T-helper 2 cell treated with Interferon-gamma antibody and Interleukin-4, amounts not matched to agents 100 ng/mL and 5 ng/mL, for 36 hours (primary cell): ENCODE data around the gene TEKT4. TPM values are rescaled to one million over a fixed set of nuclear protein-coding genes. Genes with fewer than 3 reads are reported as not detected.
"Not testable (repeated sequence)": the region's sequence is repeated elsewhere in the genome, so short reads cannot be mapped to it uniquely, and the experiment has no call there.

Experiments
- intact Hi-C: fragments of 100-400 bp; cut with micrococcal nuclease; formaldehyde crosslinking; loops from one replicate; pipeline ENCODE4 v1.15.1; 2023
- total RNA-seq: library from RNA; stranded (reverse); gene quantifications from 2 replicates; pipeline ENCODE4 v1.2.3, GENCODE V29; 2022

Gene TEKT4
- total RNA-seq, 1 donor from 2014 or later, result 0.39 TPM

- intact Hi-C loops, result loop anchor here (2.0 to 10.0 kb wide), 2 partner anchors 80 to 240 kb away; no protein-coding TSS in a partner anchor
Observed at GRCh38 chr2:94875064-94875819, 4.0 kb downstream of the TEKT4 start.

- intact Hi-C loops, result loop anchor here (2.0 to 10.0 kb wide), 2 partner anchors 79 to 239 kb away; no protein-coding TSS in a partner anchor
Observed at GRCh38 chr2:94875820-94876522, 4.7 kb downstream of the TEKT4 start.

- intact Hi-C loops, result loop anchor here (10.0 kb wide), 1 partner anchor 78 kb away; no protein-coding TSS in a partner anchor
Observed at GRCh38 chr2:94876523-94876863, 5.3 kb downstream of the TEKT4 start.

- intact Hi-C loops, result loop anchor here (10.0 kb wide), 1 partner anchor 78 kb away; no protein-coding TSS in a partner anchor
Observed at GRCh38 chr2:94877129-94877528, 5.9 kb downstream of the TEKT4 start.

- intact Hi-C loops, result loop anchor here (10.0 kb wide), 1 partner anchor 76 kb away; no protein-coding TSS in a partner anchor
Observed at GRCh38 chr2:94878575-94878974, 7.3 kb downstream of the TEKT4 start.

- intact Hi-C loops, result loop anchor here (10.0 kb wide), 1 partner anchor 75 kb away; no protein-coding TSS in a partner anchor
Observed at GRCh38 chr2:94879314-94879981, 8.2 kb downstream of the TEKT4 start.

- intact Hi-C loops, result loop anchor here (10.0 kb wide), 1 partner anchor 75 kb away; no protein-coding TSS in a partner anchor
Observed at GRCh38 chr2:94879982-94880377, 8.8 kb downstream of the TEKT4 start.

- intact Hi-C loops, result no loop called here
Observed at GRCh38 chr2:94880507-94880906, 9.3 kb downstream of the TEKT4 start.

GRCh38 chr2:94881070-94881469, 9.8 kb downstream of the TEKT4 start:
- intact Hi-C loops, result no loop called here

- intact Hi-C loops, result no loop called here
Observed at GRCh38 chr2:94890234-94890633, 19.0 kb downstream of the TEKT4 start.

GRCh38 chr2:94895273-94895672, 24.0 kb downstream of the TEKT4 start:
- intact Hi-C loops, result not testable (repeated sequence)

GRCh38 chr2:94906976-94907375, 35.7 kb downstream of the TEKT4 start:
- intact Hi-C loops, result not testable (repeated sequence)

- intact Hi-C loops, result no loop called here
Observed at GRCh38 chr2:94923196-94923595, 52.0 kb downstream of the TEKT4 start.

- intact Hi-C loops, result not testable (repeated sequence)
Observed at GRCh38 chr2:94924999-94925398, 53.8 kb downstream of the TEKT4 start.

Other genes with a start within 250 kb of the TEKT4 start
- gene MAL, start 154.3 kb downstream of the TEKT4 start, total RNA-seq, result 184 and 187 TPM in 2 replicates